Mammary epithelial cell (primary cell): ENCODE results near the gene IQSEC1.

Experiments
- CTCF ChIP-seq, 2 donors: IDR thresholded peaks in 1 of 2; conservative IDR thresholded peaks in 1 of 2; 2 replicates each; pipeline ENCODE4 v1.5.1; 2011 to 2012; ENCODE audit warnings: inconsistent platforms in 2 of 2, low read length in 2 of 2, mild to moderate bottlenecking in 2 of 2, control low read depth in 1 of 2, low read depth in 1 of 2; ENCODE audit not compliant: insufficient read depth in 1 of 2; ENCODE audit errors: extremely low read depth in 1 of 2
- EZH2 ChIP-seq: IDR thresholded peaks from 2 replicates; pipeline ENCODE4 v1.6.1; 2012; ENCODE audit warnings: low read length, inconsistent platforms, borderline replicate concordance

GRCh38 chr3:12963231-12963896 is 109.9 kb downstream of the IQSEC1 start:
- TF ChIP-seq CTCF (conservative IDR thresholded peaks at IDR 0.05 in 1 of 2, IDR thresholded peaks at IDR 0.05 in 1 of 2; ENCODE audit: extremely low read depth in 1 of 2, insufficient read depth in 1 of 2, low read depth in 1 of 2, low read length in 2 of 2) = no peak
- TF ChIP-seq EZH2 = no peak
